HS-27A (cell line): Measurements from ENCODE around the gene TEP1.
"Not testable (repeated sequence)": the region's sequence is repeated elsewhere in the genome, so short reads cannot be mapped to it uniquely, and the experiment has no call there.

Source experiments
- DNase-seq: peaks from one replicate; pipeline ENCODE4 v3.0.0-alpha.2; 2012; ENCODE audit warnings: low read depth, missing footprints

The TEP1 gene

GRCh38 chr14:20386276-20386855 lies 26.9 kb downstream of the TEP1 start:
- no peak for DNase-seq

GRCh38 chr14:20384886-20385285 lies 28.4 kb downstream of the TEP1 start:
- no peak for DNase-seq

GRCh38 chr14:20384321-20384720 lies 29.0 kb downstream of the TEP1 start:
- DNase-seq: no peak

GRCh38 chr14:20383636-20384035 lies 29.7 kb downstream of the TEP1 start:
- DNase-seq: no peak

- DNase-seq: no peak
Measured at GRCh38 chr14:20383032-20383431, 30.3 kb downstream of the TEP1 start.

- no peak for DNase-seq
Measured at GRCh38 chr14:20382526-20382925, 30.8 kb downstream of the TEP1 start.

- no peak for DNase-seq
Measured at GRCh38 chr14:20381341-20381740, 32.0 kb downstream of the TEP1 start.

GRCh38 chr14:20380681-20381080 lies 32.6 kb downstream of the TEP1 start:
- DNase-seq: no peak

GRCh38 chr14:20379743-20380142 lies 33.6 kb downstream of the TEP1 start:
- DNase-seq: no peak

GRCh38 chr14:20377171-20377570 lies 36.1 kb downstream of the TEP1 start:
- no peak for DNase-seq

- DNase-seq: no peak
Measured at GRCh38 chr14:20376071-20376588, 37.2 kb downstream of the TEP1 start.

GRCh38 chr14:20375471-20375870 lies 37.8 kb downstream of the TEP1 start:
- DNase-seq: no peak

- no peak for DNase-seq
Measured at GRCh38 chr14:20372796-20373195, 40.5 kb downstream of the TEP1 start.

- DNase-seq: no peak
Measured at GRCh38 chr14:20365928-20366327, 47.4 kb downstream of the TEP1 start.

GRCh38 chr14:20358474-20358873 lies 54.8 kb downstream of the TEP1 start:
- DNase-seq: not testable (repeated sequence)

GRCh38 chr14:20356422-20356821 lies 56.9 kb downstream of the TEP1 start:
- no peak for DNase-seq

- DNase-seq: no peak
Measured at GRCh38 chr14:20350860-20351259, 62.4 kb downstream of the TEP1 start.

- DNase-seq: no peak
Measured at GRCh38 chr14:20350282-20350681, 63.0 kb downstream of the TEP1 start.

- DNase-seq: no peak
Measured at GRCh38 chr14:20347747-20348146, 65.6 kb downstream of the TEP1 start.

- no peak for DNase-seq
Measured at GRCh38 chr14:20346713-20347112, 66.6 kb downstream of the TEP1 start.

GRCh38 chr14:20345366-20345765 lies 67.9 kb downstream of the TEP1 start:
- no peak for DNase-seq

GRCh38 chr14:20343862-20344220 lies 69.5 kb downstream of the TEP1 start:
- DNase-seq: no peak

GRCh38 chr14:20343092-20343861 lies 70.0 kb downstream of the TEP1 start, which contains the start of gene PARP2:
PARP2 (plus strand) TSS chr14:20343635; CDS start chr14:20343642, 7 bp downstream.
- peak; percentile 100 for DNase-seq

- DNase-seq: no peak
Measured at GRCh38 chr14:20341646-20342045, 71.7 kb downstream of the TEP1 start.
